GM12878 (cell line): ENCODE results near the gene CXCL12. TPM values are rescaled to one million over a fixed set of nuclear protein-coding genes. Genes with fewer than 3 reads are reported as not detected.

Source experiments
- ATAC-seq: fragments of 200-7000 bp; cut with Tn5 transposase; 3 replicates; pipeline ENCODE4 v1.9.1; 2020; ENCODE audit warnings: mild to moderate bottlenecking, moderate library complexity
- BruUV-seq: library from RNA; stranded (reverse); fragments of 400-500 nt; replicated peaks from 2 replicates; lab custom pipeline; 2021; lab: Mats Ljungman, UMichigan
- CTCF ChIA-PET: fragments of 300-600 bp; sonication (Branson Sonifier 250); formaldehyde crosslinking; extraction: SDS; loops from one replicate; lab custom pipeline; 2021; ENCODE audit warnings: inconsistent platforms; lab: Yijun Ruan, JAX
- POLR2A ChIA-PET: fragments of 350-600 bp; formaldehyde crosslinking; extraction: SDS; loops from one replicate; lab custom pipeline; 2021; ENCODE audit warnings: inconsistent platforms; lab: Charles Lee
- RAD21 ChIA-PET: fragments of 300-600 bp; sonication (Branson Sonifier 250); formaldehyde crosslinking; loops from one replicate; lab custom pipeline; 2023; ENCODE audit warnings: antibody characterized with exemption; ENCODE audit not compliant: unreplicated experiment; lab: Charles Lee
- SMC1A ChIA-PET: fragments of 300-600 bp; sonication (Branson Sonifier 250); formaldehyde crosslinking; loops from one replicate; lab custom pipeline; 2023; ENCODE audit not compliant: unreplicated experiment, uncharacterized antibody; lab: Charles Lee
- DNase-seq: peaks from one replicate; pipeline ENCODE4 v3.0.0-alpha.2; 2011; ENCODE audit warnings: low read depth, low spot score
- FAIRE-seq: peaks from 3 replicates; lab custom pipeline; 2011; peaks lifted over from hg19 to GRCh38; lab: Jason Lieb, UNC
- H2AFZ ChIP-seq: 2 replicates; pipeline ENCODE4 v1.6.0; 2011; ENCODE audit warnings: low read depth, low read length, control low read depth; ENCODE audit not compliant: control insufficient read depth
- H3K27ac ChIP-seq: 2 replicates; pipeline ENCODE4 v1.5.1; 2011; ENCODE audit warnings: control low read depth; ENCODE audit not compliant: control insufficient read depth, insufficient read depth
- H3K27me3 ChIP-seq, 2 experiments: replicated peaks in 1 of 2; 2 replicates each; pipeline versions ENCODE4 v1.6.0 to v1.6.1; 2011; ENCODE audit warnings: low read length in 1 of 2; ENCODE audit not compliant: control insufficient read depth in 2 of 2, insufficient read depth in 2 of 2
- H3K36me3 ChIP-seq, 2 experiments: 2 replicates each; pipeline ENCODE4 v1.5.1; 2011; ENCODE audit warnings: low read length in 1 of 2; ENCODE audit not compliant: control insufficient read depth in 2 of 2, insufficient read depth in 2 of 2
- H3K4me1 ChIP-seq: 2 replicates; pipeline ENCODE4 v1.6.1; 2011; ENCODE audit warnings: mild to moderate bottlenecking, low read length, moderate library complexity, mixed read lengths; ENCODE audit not compliant: control insufficient read depth, insufficient read depth
- H3K4me2 ChIP-seq: 2 replicates; pipeline ENCODE4 v1.6.0; 2011; ENCODE audit warnings: control low read depth; ENCODE audit not compliant: control insufficient read depth, insufficient read depth
- H3K4me3 ChIP-seq: fragments of 200-600 bp; sonication (generic); 2 replicates; pipeline ENCODE4 v1.5.1; 2016
- H3K79me2 ChIP-seq: 2 replicates; pipeline ENCODE4 v1.6.0; 2011; ENCODE audit warnings: low read length; ENCODE audit not compliant: control insufficient read depth, insufficient read depth
- H3K9ac ChIP-seq: 2 replicates; pipeline ENCODE4 v1.8.0; 2011; ENCODE audit warnings: low read length, control low read depth, mixed read lengths; ENCODE audit not compliant: control insufficient read depth, insufficient read depth
- H3K9me3 ChIP-seq: replicated peaks from 3 replicates; pipeline ENCODE4 v1.5.1; 2011; ENCODE audit warnings: mild to moderate bottlenecking, low read length; ENCODE audit not compliant: control insufficient read depth, insufficient read depth
- H4K20me1 ChIP-seq: 2 replicates; pipeline ENCODE4 v1.6.0; 2011; ENCODE audit not compliant: control insufficient read depth, insufficient read depth
- CREM ChIP-seq: IDR thresholded peaks from 2 replicates; pipeline ENCODE4 v1.6.1; 2014; ENCODE audit warnings: antibody characterized with exemption, low read depth
- FOS ChIP-seq: IDR thresholded peaks from 3 replicates; pipeline ENCODE4 v1.6.1; 2011; ENCODE audit warnings: borderline replicate concordance; ENCODE audit not compliant: insufficient read length; ENCODE audit errors: extremely low read depth
- FOXK2 ChIP-seq: fragments of 450-650 bp; IDR thresholded peaks from 2 replicates; pipeline ENCODE4 v1.6.1; 2017; ENCODE audit warnings: mild to moderate bottlenecking, moderate library complexity
- MEF2B ChIP-seq: fragments of 450-650 bp; IDR thresholded peaks from 2 replicates; pipeline ENCODE4 v1.6.1; 2018; ENCODE audit warnings: mild to moderate bottlenecking, moderate library complexity; ENCODE audit not compliant: partially characterized antibody, poor library complexity, severe bottlenecking
- NR2F1 ChIP-seq: fragments of 450-650 bp; conservative IDR thresholded peaks from 2 replicates; pipeline ENCODE4 v1.6.1; 2017; ENCODE audit warnings: mild to moderate bottlenecking
- PAX8 ChIP-seq: fragments of 450-650 bp; IDR thresholded peaks from 2 replicates; pipeline ENCODE4 v1.6.1; 2017; ENCODE audit warnings: mild to moderate bottlenecking, moderate library complexity
- RCOR1 ChIP-seq: conservative IDR thresholded peaks from 2 replicates; pipeline ENCODE4 v1.6.1; 2012; ENCODE audit warnings: low read depth, low read length, improper control_type of control experiment
- STAT3 ChIP-seq: IDR thresholded peaks from 2 replicates; pipeline ENCODE4 v1.6.1; 2011; ENCODE audit warnings: low read depth, low read length, improper control_type of control experiment
- TCF12 ChIP-seq: IDR thresholded peaks from 2 replicates; pipeline ENCODE4 v1.6.1; 2011; ENCODE audit warnings: low read depth, mild to moderate bottlenecking, low read length
- ZBED1 ChIP-seq: IDR thresholded peaks from 2 replicates; pipeline ENCODE4 v1.6.1; 2016; ENCODE audit warnings: borderline replicate concordance
- ZNF384 ChIP-seq: IDR thresholded peaks from 2 replicates; pipeline ENCODE4 v1.6.1; 2012; ENCODE audit warnings: low read depth, mild to moderate bottlenecking, low read length, improper control_type of control experiment, borderline replicate concordance
- WGBS: methylation state at CpG from one replicate; pipeline ENCODE4 v1.1.6; 2016; ENCODE audit warnings: low lambda C conversion rate; ENCODE audit not compliant: insufficient replicate concordance, insufficient coverage; ENCODE audit errors: missing lambda C conversion rate; 5-methylcytosine and 5-hydroxymethylcytosine counted together
- in situ Hi-C: fragments of 300-500 bp; cut with MboI; formaldehyde crosslinking; loops from 9 replicates; pipeline ENCODE4 v1.14.3; 2018; ENCODE audit warnings: mixed read lengths
- intact Hi-C: fragments of 100-400 bp; cut with micrococcal nuclease; formaldehyde crosslinking; loops from one replicate; pipeline ENCODE4 v1.14.2; 2022; ENCODE audit not compliant: unreplicated experiment
- polyA plus RNA-seq, 11 experiments: library from polyadenylated mRNA; depleted of rRNA in 4 of 11; unstranded in 6 of 11; stranded (reverse) in 5 of 11; fragments of >200 nt; fragmentation: Nextera tagmentation in 4 of 11; fragmentation: Illumina TruSeq in 1 of 11; extraction: Ambion mirVana in 4 of 11; extraction: Trizol in 1 of 11; gene quantifications; 1 replicate in 1 of 11; 2 replicates in 10 of 11; pipeline versions ENCODE4 v1.2.1 to v1.2.3, GENCODE V29; 2011 to 2016; ENCODE audit warnings: inconsistent platforms in 2 of 11, missing spikeins in 2 of 11, low read depth in 1 of 11
- total RNA-seq, 4 experiments: library from RNA; depleted of rRNA in 3 of 4; stranded (reverse); fragments of >200 nt in 3 of 4; fragmentation: Illumina TruSeq in 1 of 4; extraction: Trizol in 1 of 4; gene quantifications; 2 replicates each; pipeline versions ENCODE4 v1.2.1 to v1.2.3, GENCODE V29; 2013 to 2021
- TF ChIP-seq, protein P1 (sequence below): fragments of 450-650 bp; formaldehyde crosslinking; IDR thresholded peaks from 2 replicates; pipeline ENCODE4 v1.5.0; 2022; ENCODE audit warnings: mild to moderate bottlenecking, missing genetic modification characterization
- TF ChIP-seq, protein P2 (sequence below): fragments of 450-650 bp; IDR thresholded peaks from 2 replicates; pipeline ENCODE4 v1.6.1; 2016; ENCODE audit warnings: mild to moderate bottlenecking, moderate library complexity, borderline replicate concordance
- TF ChIP-seq, protein P3 (sequence below): IDR thresholded peaks from 2 replicates; pipeline ENCODE4 v1.6.1; 2012; ENCODE audit warnings: low read depth, low read length, improper control_type of control experiment

The CXCL12 gene
- total and polyA plus RNA-seq, 10 of the 15 experiments (the other 5 are each of a cell fraction or from before 2014, with no cell fraction given) = 0.03 to 4.5 (median 0.53) TPM

DNA sequence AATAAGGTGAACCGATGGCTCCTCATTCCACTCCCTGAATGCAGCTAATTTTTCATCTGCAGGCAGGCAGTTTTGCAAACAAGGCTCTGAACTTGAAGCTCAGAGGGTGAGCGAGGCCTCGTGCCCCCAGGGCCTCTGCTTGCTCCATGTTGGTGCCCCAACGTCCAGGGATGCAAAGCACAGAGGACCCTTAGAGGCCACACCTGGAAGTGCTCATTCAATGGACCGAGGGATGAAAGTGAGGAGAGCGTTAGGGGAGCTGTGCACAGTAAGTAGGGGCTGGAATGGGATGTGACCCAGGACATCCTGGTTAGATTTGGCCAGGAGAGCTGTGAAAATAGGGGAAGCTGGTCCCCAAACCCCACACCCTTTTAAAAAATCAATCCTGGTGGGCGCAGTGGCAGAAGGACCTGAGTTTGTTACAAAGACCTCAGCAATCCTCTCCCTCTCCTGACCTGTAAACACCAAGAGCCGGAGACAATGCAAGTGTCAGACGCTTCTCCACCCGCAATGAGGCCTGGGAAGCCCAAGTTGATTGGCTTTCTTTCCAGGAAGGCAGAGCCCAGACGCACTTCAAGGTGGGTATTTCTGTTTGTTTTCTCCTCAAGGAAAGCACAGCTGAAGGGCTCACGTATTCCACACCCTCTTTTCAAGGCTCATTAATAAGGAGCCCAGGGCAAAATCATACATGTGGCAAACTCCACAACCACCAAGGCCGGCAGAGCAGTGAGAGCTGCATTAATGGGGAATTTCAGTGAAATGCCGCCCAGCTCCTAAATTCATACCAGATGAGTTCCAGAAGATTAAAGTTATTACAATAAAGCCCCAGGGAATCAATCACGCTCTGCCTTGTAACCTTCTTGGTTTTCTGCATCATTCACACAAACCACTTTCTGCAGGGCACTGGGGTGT is 14.1 kb upstream of the CXCL12 start:
- no peaks in the 10 kb centered on the region for H3K79me2 ChIP-seq
- no peak overlapping the region for H3K4me3 ChIP-seq
- ChIA-PET CTCF (no interaction called here), POLR2A (no interaction called here), SMC1A (no interaction called here), RAD21 (no interaction called here)
- ATAC-seq = no peak
- intact Hi-C loops = loop anchor here (10.0 kb wide), 1 partner anchor 456 kb away; no protein-coding TSS in a partner anchor
- H3K27ac ChIP-seq = no peak overlapping the region
- no peaks in the 10 kb centered on the region for H4K20me1 ChIP-seq
- DNase-seq = no peak
- H3K4me1 ChIP-seq = no peaks in the 10 kb centered on the region
- H2AFZ ChIP-seq = no peak overlapping the region
- BruUV-seq = no TSS peak
- TF ChIP-seq CREM (no peak), PAX8 (no peak), FOXK2 (no peak), RCOR1 (no peak), STAT3 (no peak), ZNF384 (no peak), MEF2B (no peak), FOS (no peak), NR2F1 (no peak), ZBED1 (no peak), TCF12 (no peak)
- TF ChIP-seq, protein P1, sequence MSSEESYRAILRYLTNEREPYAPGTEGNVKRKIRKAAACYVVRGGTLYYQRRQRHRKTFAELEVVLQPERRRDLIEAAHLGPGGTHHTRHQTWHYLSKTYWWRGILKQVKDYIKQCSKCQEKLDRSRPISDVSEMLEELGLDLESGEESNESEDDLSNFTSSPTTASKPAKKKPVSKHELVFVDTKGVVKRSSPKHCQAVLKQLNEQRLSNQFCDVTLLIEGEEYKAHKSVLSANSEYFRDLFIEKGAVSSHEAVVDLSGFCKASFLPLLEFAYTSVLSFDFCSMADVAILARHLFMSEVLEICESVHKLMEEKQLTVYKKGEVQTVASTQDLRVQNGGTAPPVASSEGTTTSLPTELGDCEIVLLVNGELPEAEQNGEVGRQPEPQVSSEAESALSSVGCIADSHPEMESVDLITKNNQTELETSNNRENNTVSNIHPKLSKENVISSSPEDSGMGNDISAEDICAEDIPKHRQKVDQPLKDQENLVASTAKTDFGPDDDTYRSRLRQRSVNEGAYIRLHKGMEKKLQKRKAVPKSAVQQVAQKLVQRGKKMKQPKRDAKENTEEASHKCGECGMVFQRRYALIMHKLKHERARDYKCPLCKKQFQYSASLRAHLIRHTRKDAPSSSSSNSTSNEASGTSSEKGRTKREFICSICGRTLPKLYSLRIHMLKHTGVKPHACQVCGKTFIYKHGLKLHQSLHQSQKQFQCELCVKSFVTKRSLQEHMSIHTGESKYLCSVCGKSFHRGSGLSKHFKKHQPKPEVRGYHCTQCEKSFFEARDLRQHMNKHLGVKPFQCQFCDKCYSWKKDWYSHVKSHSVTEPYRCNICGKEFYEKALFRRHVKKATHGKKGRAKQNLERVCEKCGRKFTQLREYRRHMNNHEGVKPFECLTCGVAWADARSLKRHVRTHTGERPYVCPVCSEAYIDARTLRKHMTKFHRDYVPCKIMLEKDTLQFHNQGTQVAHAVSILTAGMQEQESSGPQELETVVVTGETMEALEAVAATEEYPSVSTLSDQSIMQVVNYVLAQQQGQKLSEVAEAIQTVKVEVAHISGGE (CRISPR knock-in tag) = no peak
- TF ChIP-seq, protein P2, sequence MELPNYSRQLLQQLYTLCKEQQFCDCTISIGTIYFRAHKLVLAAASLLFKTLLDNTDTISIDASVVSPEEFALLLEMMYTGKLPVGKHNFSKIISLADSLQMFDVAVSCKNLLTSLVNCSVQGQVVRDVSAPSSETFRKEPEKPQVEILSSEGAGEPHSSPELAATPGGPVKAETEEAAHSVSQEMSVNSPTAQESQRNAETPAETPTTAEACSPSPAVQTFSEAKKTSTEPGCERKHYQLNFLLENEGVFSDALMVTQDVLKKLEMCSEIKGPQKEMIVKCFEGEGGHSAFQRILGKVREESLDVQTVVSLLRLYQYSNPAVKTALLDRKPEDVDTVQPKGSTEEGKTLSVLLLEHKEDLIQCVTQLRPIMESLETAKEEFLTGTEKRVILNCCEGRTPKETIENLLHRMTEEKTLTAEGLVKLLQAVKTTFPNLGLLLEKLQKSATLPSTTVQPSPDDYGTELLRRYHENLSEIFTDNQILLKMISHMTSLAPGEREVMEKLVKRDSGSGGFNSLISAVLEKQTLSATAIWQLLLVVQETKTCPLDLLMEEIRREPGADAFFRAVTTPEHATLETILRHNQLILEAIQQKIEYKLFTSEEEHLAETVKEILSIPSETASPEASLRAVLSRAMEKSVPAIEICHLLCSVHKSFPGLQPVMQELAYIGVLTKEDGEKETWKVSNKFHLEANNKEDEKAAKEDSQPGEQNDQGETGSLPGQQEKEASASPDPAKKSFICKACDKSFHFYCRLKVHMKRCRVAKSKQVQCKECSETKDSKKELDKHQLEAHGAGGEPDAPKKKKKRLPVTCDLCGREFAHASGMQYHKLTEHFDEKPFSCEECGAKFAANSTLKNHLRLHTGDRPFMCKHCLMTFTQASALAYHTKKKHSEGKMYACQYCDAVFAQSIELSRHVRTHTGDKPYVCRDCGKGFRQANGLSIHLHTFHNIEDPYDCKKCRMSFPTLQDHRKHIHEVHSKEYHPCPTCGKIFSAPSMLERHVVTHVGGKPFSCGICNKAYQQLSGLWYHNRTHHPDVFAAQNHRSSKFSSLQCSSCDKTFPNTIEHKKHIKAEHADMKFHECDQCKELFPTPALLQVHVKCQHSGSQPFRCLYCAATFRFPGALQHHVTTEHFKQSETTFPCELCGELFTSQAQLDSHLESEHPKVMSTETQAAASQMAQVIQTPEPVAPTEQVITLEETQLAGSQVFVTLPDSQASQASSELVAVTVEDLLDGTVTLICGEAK = no peak
- TF ChIP-seq, protein P3, sequence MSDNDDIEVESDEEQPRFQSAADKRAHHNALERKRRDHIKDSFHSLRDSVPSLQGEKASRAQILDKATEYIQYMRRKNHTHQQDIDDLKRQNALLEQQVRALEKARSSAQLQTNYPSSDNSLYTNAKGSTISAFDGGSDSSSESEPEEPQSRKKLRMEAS = no peak
- no peak overlapping the region for H3K9ac ChIP-seq
- no peak for FAIRE-seq
- H3K27me3 ChIP-seq = no peaks in the 10 kb centered on the region; a peak in 2 of 4 replicates
- H3K4me2 ChIP-seq = no peak overlapping the region
- WGBS = 20% methylated on average over 15 of the region's 15 CpGs
- H3K36me3 ChIP-seq = no peaks in the 10 kb centered on the region
- in situ Hi-C loops = loop anchor here (25.0 kb wide), 1 partner anchor 463 kb away; no protein-coding TSS in a partner anchor
- no peaks in the 10 kb centered on the region for H3K9me3 ChIP-seq
